D721Med (cell line): ENCODE data around the gene KCND3.

Source experiments
- DNase-seq: peaks from one replicate; pipeline ENCODE4 v3.0.0; 2011; ENCODE audit warnings: low spot score; ENCODE audit not compliant: insufficient read length
- FAIRE-seq: peaks from 2 replicates; lab custom pipeline; 2011; peaks lifted over from hg19 to GRCh38; lab: Jason Lieb, UNC
- TF ChIP-seq, protein P1 (sequence below): IDR thresholded peaks from 2 replicates; pipeline ENCODE4 v1.5.1; 2012; ENCODE audit warnings: mild to moderate bottlenecking, control low read depth; ENCODE audit not compliant: insufficient read depth; ENCODE audit errors: missing control alignments

KCND3 gene

DNA sequence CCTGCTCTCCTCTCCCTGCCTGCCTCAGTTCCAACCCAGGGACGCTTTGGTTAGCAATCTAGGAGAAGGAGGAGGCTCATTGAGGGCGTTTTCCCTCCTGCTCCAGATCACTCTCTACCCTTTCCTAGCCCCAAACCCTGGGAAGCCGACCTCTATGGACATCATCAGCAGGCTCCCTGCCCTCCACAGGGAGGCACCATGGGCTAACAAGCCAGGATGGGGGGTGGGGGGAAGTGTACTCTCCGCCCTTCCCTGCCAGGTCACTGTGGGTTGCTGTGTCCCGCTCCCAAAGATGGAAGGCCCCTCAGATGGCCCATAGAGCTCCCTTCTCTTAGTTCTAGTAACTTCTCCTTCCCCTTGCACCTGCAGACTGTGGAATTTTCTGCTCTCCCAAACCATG is 35.7 kb downstream of the KCND3 start:
- TF ChIP-seq, protein P1, sequence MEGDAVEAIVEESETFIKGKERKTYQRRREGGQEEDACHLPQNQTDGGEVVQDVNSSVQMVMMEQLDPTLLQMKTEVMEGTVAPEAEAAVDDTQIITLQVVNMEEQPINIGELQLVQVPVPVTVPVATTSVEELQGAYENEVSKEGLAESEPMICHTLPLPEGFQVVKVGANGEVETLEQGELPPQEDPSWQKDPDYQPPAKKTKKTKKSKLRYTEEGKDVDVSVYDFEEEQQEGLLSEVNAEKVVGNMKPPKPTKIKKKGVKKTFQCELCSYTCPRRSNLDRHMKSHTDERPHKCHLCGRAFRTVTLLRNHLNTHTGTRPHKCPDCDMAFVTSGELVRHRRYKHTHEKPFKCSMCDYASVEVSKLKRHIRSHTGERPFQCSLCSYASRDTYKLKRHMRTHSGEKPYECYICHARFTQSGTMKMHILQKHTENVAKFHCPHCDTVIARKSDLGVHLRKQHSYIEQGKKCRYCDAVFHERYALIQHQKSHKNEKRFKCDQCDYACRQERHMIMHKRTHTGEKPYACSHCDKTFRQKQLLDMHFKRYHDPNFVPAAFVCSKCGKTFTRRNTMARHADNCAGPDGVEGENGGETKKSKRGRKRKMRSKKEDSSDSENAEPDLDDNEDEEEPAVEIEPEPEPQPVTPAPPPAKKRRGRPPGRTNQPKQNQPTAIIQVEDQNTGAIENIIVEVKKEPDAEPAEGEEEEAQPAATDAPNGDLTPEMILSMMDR: no peak
- DNase-seq (no peak), FAIRE-seq (no peak)

DNA sequence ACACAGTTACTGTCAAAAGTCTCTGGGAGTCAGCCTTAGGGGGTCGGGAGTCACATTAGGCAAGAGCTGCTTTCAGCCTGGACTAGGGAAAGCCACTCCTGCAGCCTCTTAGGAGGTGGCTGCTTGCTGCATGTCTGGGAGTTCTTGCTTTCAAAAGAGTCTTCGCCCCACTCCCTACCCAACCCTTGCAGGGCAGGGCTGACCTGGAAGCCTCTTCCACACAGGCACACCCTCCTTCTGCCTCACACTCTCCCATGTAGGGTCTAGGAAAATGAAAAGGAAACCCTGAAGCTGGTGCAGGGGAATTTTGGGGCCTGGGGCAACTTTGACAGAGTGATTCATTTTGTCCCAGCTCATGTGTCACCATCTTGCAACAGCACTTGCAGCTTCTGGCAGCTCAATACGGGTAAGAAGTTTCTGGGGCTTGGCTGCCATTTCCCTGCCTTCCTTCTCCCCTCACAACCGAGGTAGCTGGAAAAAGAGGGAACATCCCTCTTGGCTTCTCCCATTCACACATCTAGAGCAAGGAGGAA is 37.3 kb downstream of the KCND3 start:
- no peak for DNase-seq
- FAIRE-seq: no peak
- TF ChIP-seq, protein P1: no peak

DNA sequence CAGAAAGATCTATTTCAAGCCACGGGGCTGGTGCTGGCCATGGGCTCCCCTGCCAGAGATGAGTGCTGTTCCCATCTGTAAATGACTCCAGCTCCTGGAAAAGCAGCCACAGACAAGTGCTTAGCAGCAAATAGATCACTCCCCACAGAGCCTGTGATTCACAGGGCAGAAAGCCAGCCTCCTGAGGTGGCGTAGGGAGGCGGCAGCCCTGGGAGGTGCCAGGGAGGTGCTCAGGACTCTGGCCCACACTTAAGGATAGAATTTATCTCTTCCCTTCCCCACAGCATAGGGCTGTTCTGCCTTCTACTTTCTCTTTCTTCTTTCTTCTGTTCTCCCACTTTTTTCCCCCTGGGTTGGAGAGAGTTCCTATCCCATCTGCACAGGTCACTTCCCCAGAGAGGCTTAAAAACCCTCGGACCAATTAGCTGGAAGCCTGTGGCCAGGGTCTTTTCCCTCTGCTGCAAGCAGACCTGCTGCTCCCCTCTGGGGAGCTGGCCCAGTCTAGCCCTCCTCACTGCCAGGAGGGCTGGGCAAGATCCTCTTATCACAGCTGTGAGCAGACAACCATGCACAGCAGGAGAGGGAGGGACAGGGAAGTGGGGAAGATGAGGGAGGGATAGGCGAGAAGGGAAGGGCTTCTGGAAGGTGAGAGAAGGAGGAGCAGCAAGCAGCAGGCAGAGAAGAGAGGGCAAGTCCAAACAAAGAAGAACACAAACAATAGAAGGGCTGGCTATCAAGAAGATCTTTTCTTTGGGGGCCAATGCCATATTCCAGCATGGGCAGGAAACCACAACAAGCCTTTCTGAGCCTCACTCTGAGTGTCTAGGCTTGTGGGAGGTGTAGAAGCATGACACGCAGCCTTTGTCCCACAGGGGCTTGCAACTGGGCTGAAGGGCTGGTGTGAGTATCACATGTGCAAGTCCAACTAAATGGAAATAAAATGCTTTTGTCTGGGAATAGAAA is 41.0 kb downstream of the KCND3 start:
- TF ChIP-seq, protein P1: no peak
- DNase-seq (no peak), FAIRE-seq (no peak)

DNA sequence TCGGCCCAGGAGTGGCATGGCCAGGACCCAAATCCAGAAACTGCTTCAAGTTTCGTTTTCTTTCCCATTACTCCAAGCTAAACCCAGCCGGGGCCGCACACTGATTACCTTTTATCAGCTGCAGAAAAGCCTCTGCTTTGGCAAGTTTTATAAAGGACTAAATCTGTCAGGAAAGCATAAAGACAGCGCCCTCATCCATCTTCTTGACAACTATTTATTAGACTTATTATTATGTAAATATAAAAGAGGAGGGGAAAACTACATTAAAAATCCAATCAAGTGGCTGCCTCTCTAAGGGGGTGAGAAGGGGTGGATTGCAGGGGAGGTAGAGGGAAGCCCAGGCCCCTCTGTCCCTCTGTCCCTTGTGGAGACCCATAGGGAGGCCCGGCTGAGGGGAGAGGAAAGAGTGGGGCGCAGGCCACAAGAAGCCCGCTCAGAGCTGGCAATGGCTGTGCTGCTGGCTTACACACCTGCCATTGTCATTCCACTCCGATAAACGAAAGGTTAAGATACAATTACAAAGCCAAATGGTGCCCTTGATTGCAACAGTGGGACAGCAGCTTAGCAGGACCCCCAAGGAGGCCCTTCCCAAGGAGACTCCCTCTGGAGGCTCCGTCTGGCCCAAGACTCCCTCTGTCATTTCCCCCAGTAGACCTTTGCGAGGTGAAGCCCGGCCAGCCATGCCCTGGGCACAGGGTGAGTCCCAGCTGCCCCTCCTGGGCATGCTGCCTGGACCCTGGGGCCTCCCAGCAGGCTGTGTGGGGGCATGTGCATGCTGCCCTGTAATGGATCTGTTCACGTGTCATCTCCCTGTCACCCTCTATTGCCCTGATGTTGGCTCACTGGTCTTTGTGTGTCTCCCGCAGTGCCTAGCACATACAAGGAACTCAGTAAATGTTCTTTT is 45.4 kb downstream of the KCND3 start:
- FAIRE-seq (no peak), DNase-seq (no peak)
- TF ChIP-seq, protein P1: no peak

DNA sequence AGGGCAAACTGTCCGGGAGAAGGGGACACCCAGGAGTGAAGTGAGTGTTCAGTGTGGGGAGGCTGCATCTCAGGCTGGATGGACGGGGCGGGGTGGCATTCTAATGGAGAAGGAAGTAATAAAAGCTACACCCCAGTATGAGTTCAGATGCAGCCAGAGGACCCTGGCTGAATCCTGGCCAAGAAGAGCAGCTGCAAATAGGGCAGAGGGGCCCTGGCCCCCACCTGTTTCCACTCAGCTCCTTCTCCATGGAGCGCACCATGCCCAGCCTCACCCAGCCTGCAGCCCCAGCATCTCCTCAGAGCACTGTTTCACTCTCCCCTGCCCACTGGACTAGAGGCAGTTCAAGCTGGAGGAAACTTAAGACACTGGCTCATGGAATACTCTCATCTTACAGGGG is 46.4 kb downstream of the KCND3 start:
- TF ChIP-seq, protein P1: no peak
- FAIRE-seq (no peak), DNase-seq (no peak)

DNA sequence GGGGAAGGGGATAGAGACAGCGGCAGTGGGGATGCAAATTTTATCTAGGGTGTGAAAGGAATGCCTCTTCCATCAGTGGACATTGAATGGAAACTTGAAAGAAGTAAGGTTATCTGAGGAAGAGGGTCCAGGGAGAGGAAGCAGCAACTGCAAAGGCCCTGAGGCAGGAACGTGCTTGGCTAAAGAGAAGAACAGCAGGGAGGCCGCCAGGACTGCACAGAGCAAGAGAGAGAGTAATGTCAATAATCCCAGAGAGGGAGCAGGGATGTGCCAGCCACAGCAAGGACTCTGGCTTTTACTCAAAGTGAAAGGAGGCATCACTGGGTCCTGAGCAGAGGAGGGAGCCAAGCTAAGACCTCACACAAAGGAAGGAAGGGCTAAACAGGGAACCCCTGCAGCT is 50.9 kb downstream of the KCND3 start:
- TF ChIP-seq, protein P1: no peak
- DNase-seq (no peak), FAIRE-seq (no peak)
